Astrocyte (in vitro differentiated cells and primary cell): ENCODE data around the gene SUMO3. TPM values are rescaled to one million over a fixed set of nuclear protein-coding genes. Genes with fewer than 3 reads are reported as not detected.

Experiments
- DNase-seq: peaks from one replicate; pipeline ENCODE4 v3.0.0-alpha.2; 2010; ENCODE audit warnings: low read depth
- FAIRE-seq: peaks from 2 replicates; lab custom pipeline; 2011; peaks lifted over from hg19 to GRCh38; lab: Jason Lieb, UNC
- H2AFZ ChIP-seq: 2 replicates; pipeline ENCODE4 v1.6.0; 2012; ENCODE audit warnings: low read depth, low read length, inconsistent platforms
- H3K27ac ChIP-seq: 2 replicates; pipeline ENCODE4 v1.5.1; 2011; ENCODE audit warnings: low read depth, low read length, inconsistent platforms
- H3K27me3 ChIP-seq: 2 replicates; pipeline ENCODE4 v1.6.0; 2011; ENCODE audit warnings: low read length, inconsistent platforms; ENCODE audit not compliant: insufficient read depth
- H3K36me3 ChIP-seq: 2 replicates; pipeline ENCODE4 v1.5.1; 2011; ENCODE audit warnings: low read length, inconsistent platforms; ENCODE audit not compliant: insufficient read depth
- H3K4me1 ChIP-seq: 2 replicates; pipeline ENCODE4 v1.5.1; 2011; ENCODE audit warnings: low read length, inconsistent platforms; ENCODE audit not compliant: insufficient read depth
- H3K4me2 ChIP-seq: 2 replicates; pipeline ENCODE4 v1.6.0; 2012; ENCODE audit warnings: low read length, inconsistent platforms
- H3K4me3 ChIP-seq: 2 replicates; pipeline ENCODE4 v1.5.1; 2011; ENCODE audit warnings: low read depth, mild to moderate bottlenecking, low read length, inconsistent platforms; ENCODE audit not compliant: insufficient read depth
- H3K79me2 ChIP-seq: 2 replicates; pipeline ENCODE4 v1.6.0; 2012; ENCODE audit warnings: mild to moderate bottlenecking, low read length, inconsistent platforms; ENCODE audit not compliant: insufficient read depth
- H3K9ac ChIP-seq: 2 replicates; pipeline ENCODE4 v1.6.0; 2012; ENCODE audit warnings: mild to moderate bottlenecking, low read length, inconsistent platforms
- H3K9me3 ChIP-seq: 2 replicates; pipeline ENCODE4 v1.5.1; 2012; ENCODE audit warnings: low read depth, mild to moderate bottlenecking, low read length, inconsistent platforms; ENCODE audit not compliant: insufficient read depth
- H4K20me1 ChIP-seq: 2 replicates; pipeline ENCODE4 v1.6.0; 2012; ENCODE audit warnings: low read length, inconsistent platforms; ENCODE audit not compliant: insufficient read depth
- H3K27ac Mint-ChIP-seq: one replicate; pipeline ENCODE4 v1.8.0; 2021; ENCODE audit warnings: mild to moderate bottlenecking, mixed read lengths; ENCODE audit not compliant: unreplicated experiment
- H3K27me3 Mint-ChIP-seq: one replicate; pipeline ENCODE4 v1.8.0; 2021; ENCODE audit warnings: low read depth, mixed read lengths; ENCODE audit not compliant: unreplicated experiment
- H3K36me3 Mint-ChIP-seq: one replicate; pipeline ENCODE4 v1.8.0; 2021; ENCODE audit warnings: low read depth, mixed read lengths; ENCODE audit not compliant: unreplicated experiment
- H3K4me1 Mint-ChIP-seq: one replicate; pipeline ENCODE4 v1.8.0; 2021; ENCODE audit warnings: low read depth, mixed read lengths; ENCODE audit not compliant: unreplicated experiment
- H3K4me3 Mint-ChIP-seq: one replicate; pipeline ENCODE4 v1.8.0; 2021; ENCODE audit warnings: mild to moderate bottlenecking, moderate library complexity, mixed read lengths; ENCODE audit not compliant: unreplicated experiment
- H3K9me3 Mint-ChIP-seq: one replicate; pipeline ENCODE4 v1.8.0; 2021; ENCODE audit warnings: mild to moderate bottlenecking, mixed read lengths; ENCODE audit not compliant: unreplicated experiment
- CTCF ChIP-seq: IDR thresholded peaks from 2 replicates; pipeline ENCODE4 v1.5.1; 2011; ENCODE audit warnings: low read depth, mild to moderate bottlenecking, inconsistent platforms, low read length, moderate library complexity; ENCODE audit not compliant: insufficient read depth
- EZH2 ChIP-seq: IDR thresholded peaks from 2 replicates; pipeline ENCODE4 v1.6.1; 2012; ENCODE audit warnings: mild to moderate bottlenecking, low read length, inconsistent platforms; ENCODE audit not compliant: insufficient read depth
- total RNA-seq: library from RNA; stranded (reverse); gene quantifications from 2 replicates; pipeline ENCODE4 v1.2.1, GENCODE V29; 2021

SUMO3 gene
- total RNA-seq, 1 donor from 2014 or later: 83.5 TPM

- Histone ChIP-seq H3K27me3 (no peaks in the 10 kb centered on the region), H4K20me1 (peaks cover 60% of the 10 kb centered on the region), H3K9ac (peak within 1 kb of the TSS; percentile 92), H3K4me2 (peak within 1 kb of the TSS; percentile 98), H3K36me3 (peaks cover 17% of the 10 kb centered on the region), H3K27ac (peak within 1 kb of the TSS; percentile 69), H3K9me3 (no peaks in the 10 kb centered on the region), H3K4me1 (peaks cover 16% of the 10 kb centered on the region), H3K79me2 (peaks cover 55% of the 10 kb centered on the region), H2AFZ (peak within 1 kb of the TSS; percentile 82), H3K4me3 (peak within 1 kb of the TSS; percentile 93)
- peak within 1 kb of the TSS; percentile 55 for H3K27ac Mint-ChIP-seq
- no peak for FAIRE-seq
- peaks cover 16% of the 10 kb centered on the region for H3K36me3 Mint-ChIP-seq
- TF ChIP-seq EZH2 (no peak), CTCF (no peak)
- H3K9me3 Mint-ChIP-seq: no peaks in the 10 kb centered on the region
- H3K27me3 Mint-ChIP-seq: no peaks in the 10 kb centered on the region
- peaks cover 10% of the 10 kb centered on the region for H3K4me1 Mint-ChIP-seq
- H3K4me3 Mint-ChIP-seq: peak within 1 kb of the TSS; percentile 99
- DNase-seq: peak; percentile 52
Observed at GRCh38 chr21:44801468-44802395, 16.1 kb downstream of the SUMO3 start, which contains the start of gene UBE2G2. Gene UBE2G2 (minus strand): TSS chr21:44801820. CDS start chr21:44801748, 72 bp downstream.

DNA sequence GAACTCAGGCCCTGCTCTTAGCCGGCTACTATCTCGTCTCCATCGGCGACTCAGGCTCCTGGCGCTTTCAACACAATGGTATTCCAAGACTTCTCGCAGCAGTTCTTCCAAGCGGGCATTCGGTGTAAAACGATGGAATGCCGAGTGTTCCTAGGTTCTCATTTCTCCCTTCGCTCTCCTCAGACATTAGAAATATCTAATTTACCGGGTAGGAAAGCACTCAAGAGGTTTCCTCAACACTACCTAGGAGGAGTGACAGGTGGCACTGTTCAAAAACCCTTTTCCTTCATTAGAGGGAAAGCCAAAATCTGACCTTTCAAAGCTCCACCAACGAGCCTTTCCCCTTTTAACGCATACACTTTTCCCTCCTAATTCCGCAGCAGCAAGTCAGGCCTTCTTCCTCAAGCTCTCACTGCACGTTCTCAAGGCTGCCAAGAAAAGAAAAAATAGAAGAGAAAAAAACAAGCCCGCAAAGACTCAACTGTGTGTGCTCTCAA lies 16.8 kb downstream of the SUMO3 start:
- H3K4me1 Mint-ChIP-seq: peaks cover 10% of the 10 kb centered on the region
- H3K36me3 Mint-ChIP-seq: peaks cover 12% of the 10 kb centered on the region
- TF ChIP-seq EZH2: no peak
- peak; percentile 26 for TF ChIP-seq CTCF
- peaks cover 64% of the 10 kb centered on the region for H4K20me1 ChIP-seq
- H3K27me3 Mint-ChIP-seq: no peaks in the 10 kb centered on the region
- H3K36me3 ChIP-seq: peaks cover 15% of the 10 kb centered on the region
- peak overlapping the region; percentile 93 for H3K4me3 ChIP-seq
- H3K4me3 Mint-ChIP-seq: peak overlapping the region; percentile 99
- no peaks in the 10 kb centered on the region for H3K9me3 ChIP-seq
- H3K4me2 ChIP-seq: peak overlapping the region; percentile 98
- peak overlapping the region; percentile 92 for H3K9ac ChIP-seq
- peak overlapping the region; percentile 82 for H2AFZ ChIP-seq
- FAIRE-seq (no peak), DNase-seq (peak; percentile 26)
- peaks cover 16% of the 10 kb centered on the region for H3K4me1 ChIP-seq
- no peaks in the 10 kb centered on the region for H3K27me3 ChIP-seq
- peak overlapping the region; percentile 69 for H3K27ac ChIP-seq
- no peaks in the 10 kb centered on the region for H3K9me3 Mint-ChIP-seq
- peak overlapping the region; percentile 55 for H3K27ac Mint-ChIP-seq
- peaks cover 62% of the 10 kb centered on the region for H3K79me2 ChIP-seq
